GM06990 (cell line): ENCODE measurements around the gene SNAPIN.
"Not testable (repeated sequence)": the region's sequence is repeated elsewhere in the genome, so short reads cannot be mapped to it uniquely, and the experiment has no call there.

Source experiments
- DNase-seq: peaks from one replicate; pipeline ENCODE4 v3.0.0-alpha.2; 2011; ENCODE audit not compliant: insufficient read length; ENCODE audit errors: extremely low read depth
- H3K27me3 ChIP-seq: replicated peaks from 2 replicates; pipeline ENCODE4 v1.6.0; 2011; ENCODE audit warnings: low read length; ENCODE audit not compliant: control insufficient read depth, insufficient read depth
- H3K36me3 ChIP-seq: 2 replicates; pipeline ENCODE4 v1.5.1; 2011; ENCODE audit warnings: low read length; ENCODE audit not compliant: control insufficient read depth, insufficient read depth
- H3K4me3 ChIP-seq: replicated peaks from 2 replicates; pipeline ENCODE4 v1.5.1; 2011; ENCODE audit warnings: low read depth, mild to moderate bottlenecking, control low read depth, low read length
- TF ChIP-seq, protein P1 (sequence below): IDR thresholded peaks from 2 replicates; pipeline ENCODE4 v1.5.1; 2011; ENCODE audit warnings: low read length, control low read depth, mild to moderate bottlenecking, inconsistent platforms; ENCODE audit not compliant: insufficient read depth, poor library complexity, severe bottlenecking

SNAPIN gene

DNA sequence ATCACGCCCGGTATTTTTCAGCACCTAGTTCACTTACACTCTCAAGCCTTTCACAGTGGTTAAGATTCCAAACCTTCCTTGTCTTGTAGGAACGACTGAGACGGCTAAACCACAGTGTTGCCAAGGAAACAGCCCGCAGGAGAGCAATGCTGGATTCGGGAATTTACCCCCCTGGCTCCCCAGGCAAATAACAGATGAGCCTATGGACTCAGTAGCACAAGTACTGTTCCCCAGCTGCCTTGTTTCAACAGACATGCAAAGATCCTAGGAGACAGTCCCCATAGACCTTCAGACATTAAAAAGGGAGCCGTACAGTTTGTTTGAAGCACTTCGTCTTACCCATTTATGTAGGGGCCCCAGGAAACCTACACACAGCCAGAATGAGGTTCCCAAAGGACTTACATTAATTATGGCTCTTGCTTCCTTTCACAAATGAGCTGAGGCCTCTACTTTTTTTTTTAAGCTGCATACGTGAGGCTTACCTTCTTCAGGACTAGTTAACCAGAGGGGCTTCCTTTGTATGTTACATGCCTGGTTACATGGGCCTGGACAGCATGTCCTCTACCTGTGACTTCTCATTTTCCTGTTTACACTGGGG lies 2.7 kb downstream of the SNAPIN start:
- TF ChIP-seq, protein P1, sequence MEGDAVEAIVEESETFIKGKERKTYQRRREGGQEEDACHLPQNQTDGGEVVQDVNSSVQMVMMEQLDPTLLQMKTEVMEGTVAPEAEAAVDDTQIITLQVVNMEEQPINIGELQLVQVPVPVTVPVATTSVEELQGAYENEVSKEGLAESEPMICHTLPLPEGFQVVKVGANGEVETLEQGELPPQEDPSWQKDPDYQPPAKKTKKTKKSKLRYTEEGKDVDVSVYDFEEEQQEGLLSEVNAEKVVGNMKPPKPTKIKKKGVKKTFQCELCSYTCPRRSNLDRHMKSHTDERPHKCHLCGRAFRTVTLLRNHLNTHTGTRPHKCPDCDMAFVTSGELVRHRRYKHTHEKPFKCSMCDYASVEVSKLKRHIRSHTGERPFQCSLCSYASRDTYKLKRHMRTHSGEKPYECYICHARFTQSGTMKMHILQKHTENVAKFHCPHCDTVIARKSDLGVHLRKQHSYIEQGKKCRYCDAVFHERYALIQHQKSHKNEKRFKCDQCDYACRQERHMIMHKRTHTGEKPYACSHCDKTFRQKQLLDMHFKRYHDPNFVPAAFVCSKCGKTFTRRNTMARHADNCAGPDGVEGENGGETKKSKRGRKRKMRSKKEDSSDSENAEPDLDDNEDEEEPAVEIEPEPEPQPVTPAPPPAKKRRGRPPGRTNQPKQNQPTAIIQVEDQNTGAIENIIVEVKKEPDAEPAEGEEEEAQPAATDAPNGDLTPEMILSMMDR: no peak
- Histone ChIP-seq H3K4me3 (no peak overlapping the region), H3K36me3 (peaks cover 24% of the 10 kb centered on the region), H3K27me3 (no peaks in the 10 kb centered on the region)
- no peak for DNase-seq

DNA sequence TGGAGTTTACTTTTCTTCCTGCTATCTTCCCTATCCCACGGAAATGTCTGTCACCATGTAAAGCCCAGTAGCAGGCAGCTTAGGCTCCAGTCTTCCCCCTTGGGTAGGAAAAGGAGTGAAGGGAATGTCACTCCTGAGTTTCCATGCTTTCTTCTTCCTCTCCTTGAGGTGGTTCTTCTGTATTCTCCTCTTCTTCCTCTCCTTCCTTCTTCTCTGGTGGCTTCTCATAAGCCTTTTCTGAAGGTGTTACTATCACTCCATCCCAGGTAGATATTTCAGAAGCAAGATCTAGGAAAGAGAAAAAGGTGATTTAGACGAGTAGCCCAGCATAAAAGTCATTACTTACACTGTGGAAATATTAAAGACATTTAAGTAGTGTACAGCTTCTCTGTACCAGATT lies 3.8 kb downstream of the SNAPIN start:
- H3K27me3 ChIP-seq: no peaks in the 10 kb centered on the region
- TF ChIP-seq, protein P1: no peak
- peaks cover 28% of the 10 kb centered on the region for H3K36me3 ChIP-seq
- DNase-seq: no peak
- H3K4me3 ChIP-seq: no peak overlapping the region

DNA sequence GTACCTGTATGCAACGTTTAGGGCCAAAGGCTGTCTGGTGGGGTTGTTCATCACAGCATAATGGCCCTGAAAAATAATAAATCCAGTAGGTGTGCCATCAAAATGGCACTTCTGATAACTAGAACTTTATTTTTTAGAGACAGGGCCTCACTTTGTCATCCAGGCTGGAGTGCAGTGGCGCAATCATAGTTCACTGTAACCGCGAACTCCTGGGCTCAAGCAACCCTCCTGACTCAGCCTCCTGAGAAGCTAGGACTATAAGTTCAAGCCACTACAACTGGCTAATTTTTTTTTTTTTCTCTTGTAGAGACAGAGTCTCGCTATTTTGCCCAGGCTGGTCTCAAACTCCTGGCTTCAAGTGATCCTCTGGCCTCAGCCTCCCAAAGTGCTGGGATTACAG lies 4.7 kb downstream of the SNAPIN start:
- DNase-seq: no peak

DNA sequence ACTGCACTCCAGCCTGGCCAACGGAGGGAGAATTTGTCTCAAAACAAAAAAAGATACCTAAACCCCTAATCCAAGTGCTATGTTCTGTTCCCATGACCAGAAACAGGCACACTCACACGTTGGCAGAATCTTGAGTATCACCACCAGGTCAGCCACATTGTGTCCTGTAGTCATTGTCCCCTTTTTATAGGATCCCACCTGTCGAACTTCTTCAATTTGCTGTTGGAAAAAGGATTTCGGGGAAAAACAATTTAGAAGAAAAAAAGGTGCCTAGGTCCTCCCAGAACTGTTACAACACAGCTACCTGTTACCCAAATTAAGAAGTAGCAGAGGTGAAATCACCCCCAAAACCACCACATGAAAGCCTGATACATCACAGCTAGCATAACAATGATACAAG lies 8.9 kb downstream of the SNAPIN start:
- DNase-seq: no peak
- Histone ChIP-seq H3K27me3 (no peaks in the 10 kb centered on the region), H3K36me3 (peaks cover 23% of the 10 kb centered on the region), H3K4me3 (no peak overlapping the region)
- TF ChIP-seq, protein P1: no peak

More for the DNA sequence above, 4.7 kb downstream of the SNAPIN start:
- TF ChIP-seq, protein P1: no peak
- H3K4me3 ChIP-seq: no peak overlapping the region
- H3K36me3 ChIP-seq: peaks cover 31% of the 10 kb centered on the region
- H3K27me3 ChIP-seq: no peaks in the 10 kb centered on the region

DNA sequence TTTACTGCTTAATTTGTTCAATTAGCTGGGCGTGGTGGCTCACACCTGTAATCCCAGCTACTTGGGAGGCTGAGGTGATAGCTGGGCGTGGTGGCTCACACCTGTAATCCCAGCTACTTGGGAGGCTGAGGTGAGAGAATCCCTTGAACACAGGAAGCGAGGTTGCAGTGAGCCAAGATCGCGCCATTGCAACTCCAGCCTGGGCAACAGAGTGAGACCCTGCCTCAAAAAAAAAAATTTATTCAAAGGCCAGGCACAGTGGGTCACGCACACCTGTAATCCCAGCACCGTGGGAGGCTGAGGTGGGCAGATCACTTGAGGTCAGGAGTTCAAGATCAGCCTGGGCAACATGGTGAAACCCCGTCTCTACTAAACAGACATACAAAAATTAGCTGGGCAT lies 10.2 kb downstream of the SNAPIN start:
- DNase-seq, H3K4me3 ChIP-seq, H3K27me3 ChIP-seq: not testable (repeated sequence)
- peaks cover 17% of the 10 kb centered on the region for H3K36me3 ChIP-seq

DNA sequence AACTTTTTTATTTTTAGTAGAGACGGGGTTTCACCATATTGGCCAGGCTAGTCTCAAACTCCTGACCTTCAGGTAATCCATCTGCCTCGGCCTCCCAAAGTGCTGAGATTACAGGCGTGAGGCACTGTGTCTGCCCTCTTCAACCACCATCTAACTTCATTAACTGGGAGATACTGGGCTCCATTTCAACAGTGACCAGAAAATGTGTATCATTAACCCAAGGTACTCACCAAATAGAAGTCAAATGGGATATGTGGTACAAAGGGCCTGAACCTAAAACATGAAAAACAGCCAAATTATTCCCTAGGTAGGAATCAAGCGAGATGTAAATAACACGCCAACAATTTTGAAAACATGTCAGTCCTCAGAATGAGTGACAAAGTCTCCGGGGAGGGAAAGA lies 11.1 kb downstream of the SNAPIN start:
- H3K36me3 ChIP-seq: peaks cover 16% of the 10 kb centered on the region
- TF ChIP-seq, protein P1: no peak
- no peak for DNase-seq

More for the DNA sequence above, 11.1 kb downstream of the SNAPIN start:
- H3K27me3 ChIP-seq: no peaks in the 10 kb centered on the region
- H3K4me3 ChIP-seq: peak overlapping the region; percentile 97
